Measurements from ENCODE around the gene ZNF253. TPM values are rescaled to one million over a fixed set of nuclear protein-coding genes. Genes with fewer than 3 reads are reported as not detected.

ZNF253 gene
- total and polyA plus RNA-seq, 2 of the 8 experiments (the other 6 are each of a cell fraction or from before 2014, with no cell fraction given) = 8.3 to 64.0 TPM

DNA sequence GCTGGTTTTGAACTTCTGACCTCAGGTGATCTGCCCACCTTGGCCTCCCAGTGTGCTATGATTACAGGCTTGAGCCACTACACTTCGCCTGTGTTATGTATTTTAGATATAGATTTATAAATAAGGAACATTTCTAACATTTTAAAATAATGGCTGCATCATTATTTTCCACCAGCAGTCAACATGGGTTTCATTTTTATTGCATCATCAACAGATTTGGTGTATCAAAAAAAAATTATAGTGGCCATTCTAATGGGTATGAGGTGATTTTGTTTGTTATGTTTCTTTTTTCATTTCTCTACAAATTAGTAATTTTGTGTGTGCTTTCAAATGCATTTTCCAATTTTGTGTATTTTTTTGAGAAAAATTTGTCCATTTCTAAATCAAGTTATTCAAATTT lies 18.9 kb downstream of the ZNF253 start:
- Histone ChIP-seq H3K79me1 (ENCODE audit: low read depth, low read length) (no peaks in the 10 kb centered on the region; the same call in 1 of the 2 replicates), H3K4me1 (replicated peaks in 1 of 4; ENCODE audit: control insufficient read depth in 3 of 4, insufficient read depth in 4 of 4, low read length in 3 of 4) (no peaks in the 10 kb centered on the region), H3K18ac (ENCODE audit: extremely low read depth, low read length) (no peak overlapping the region), H3K4ac (replicated peaks; ENCODE audit: insufficient read length, low read depth, low read length) (no peak overlapping the region), H3K27ac (ENCODE audit: low read depth, low read length) (no peak overlapping the region), H3K23me2 (ENCODE audit: low read depth, low read length) (no peaks in the 10 kb centered on the region), H2AK5ac (ENCODE audit: low read depth, low read length) (no peak overlapping the region), H2BK5ac (ENCODE audit: low read depth, low read length) (no peak overlapping the region), H2BK20ac (ENCODE audit: low read length) (no peak overlapping the region), H4K8ac (ENCODE audit: extremely low read depth, insufficient read depth, low read length) (no peak overlapping the region), H3K4me3 (ENCODE audit: extremely low read depth in 1 of 4, insufficient read depth in 2 of 4, low read depth in 3 of 4, low read length in 4 of 4) (no peak overlapping the region), H3K27me3 (replicated peaks in 1 of 4; ENCODE audit: control insufficient read depth in 3 of 4, extremely low read depth in 1 of 4, insufficient read depth in 3 of 4, low read length in 3 of 4) (no peaks in the 10 kb centered on the region), H3K56ac (replicated peaks; ENCODE audit: insufficient read length, low read depth, low read length) (no peak overlapping the region), H4K5ac (ENCODE audit: insufficient read length, low read depth, low read length) (no peak overlapping the region), H3K9ac (replicated peaks in 1 of 4; ENCODE audit: extremely low read depth in 1 of 4, low read depth in 3 of 4, low read length in 3 of 4) (no peak overlapping the region), H3K4me2 (ENCODE audit: insufficient read depth in 1 of 2, low read depth in 2 of 2, low read length in 2 of 2) (no peak overlapping the region), H2AFZ (ENCODE audit: low read length) (no peak overlapping the region), H2BK12ac (ENCODE audit: low read depth, low read length) (no peak overlapping the region), H4K91ac (replicated peaks; ENCODE audit: insufficient read length, low read length) (no peak overlapping the region), H4K20me1 (replicated peaks in 1 of 2; ENCODE audit: control insufficient read depth in 1 of 2, insufficient read depth in 2 of 2, low read length in 2 of 2) (peaks cover 0 to 2% of the 10 kb centered on the region in 2 experiments), H3K23ac (ENCODE audit: insufficient read length) (no peak overlapping the region), H2BK120ac (replicated peaks; ENCODE audit: low read depth, low read length) (no peak overlapping the region), H2BK15ac (ENCODE audit: low read length) (no peak overlapping the region), H3K9me3 (ENCODE audit: insufficient read depth in 2 of 2, low read depth in 1 of 2, low read length in 1 of 2) (peaks cover 16 to 19% of the 10 kb centered on the region in 2 experiments), H3K36me3 (ENCODE audit: control insufficient read depth in 2 of 4, insufficient read depth in 4 of 4, low read length in 3 of 4) (peaks cover 4 to 92% (median 46%) of the 10 kb centered on the region in 4 experiments), H3K14ac (ENCODE audit: insufficient read length) (no peak overlapping the region), H3K79me2 (ENCODE audit: control insufficient read depth in 1 of 2, insufficient read depth in 2 of 2, low read length in 2 of 2) (peaks cover 0 to 57% of the 10 kb centered on the region in 2 experiments; a peak in 2 of 4 replicates)
- POLR2A ChIA-PET (ENCODE audit: partially characterized antibody) = interaction anchor here (2.3 kb wide), 1 partner anchor 16 kb away, joined by 6 read pairs; no protein-coding TSS in a partner anchor
- CTCF ChIA-PET (ENCODE audit: partially characterized antibody) = no interaction called here
- 94% methylated on average over 1 of the region's 1 CpG; no CpG with 5 or more reads in 1 of the 2 experiments for WGBS, 2 experiments (ENCODE audit: extremely low coverage in 1 of 2, insufficient coverage in 1 of 2, insufficient read length in 1 of 2, insufficient replicate concordance in 2 of 2, low coverage in 1 of 2, low lambda C conversion rate in 2 of 2, missing lambda C conversion rate in 1 of 2)
- FAIRE-seq (no peak), DNase-seq (ENCODE audit: low read depth in 1 of 2, low spot score in 2 of 2) (no peak)
- no peak for TF ChIP-seq SP2 (IDR thresholded peaks at IDR 0.05; ENCODE audit: low read length)
- TF ChIP-seq HDAC2 (IDR thresholded peaks at IDR 0.05; ENCODE audit: borderline replicate concordance in 1 of 2, low read depth in 2 of 2, low read length in 2 of 2) = no peak
- TF ChIP-seq SP4 (IDR thresholded peaks at IDR 0.05; ENCODE audit: low read length) = no peak
- TF ChIP-seq RNF2 (IDR thresholded peaks at IDR 0.05; ENCODE audit: borderline replicate concordance, low read depth, low read length, missing control alignments, poor library complexity, severe bottlenecking) = no peak
- TF ChIP-seq EGR1 (IDR thresholded peaks at IDR 0.05; ENCODE audit: borderline replicate concordance, low read depth, low read length) = no peak
- TF ChIP-seq GABPA (IDR thresholded peaks at IDR 0.05; ENCODE audit: borderline replicate concordance, insufficient read depth, low read length) = no peak
- TF ChIP-seq, protein P1, sequence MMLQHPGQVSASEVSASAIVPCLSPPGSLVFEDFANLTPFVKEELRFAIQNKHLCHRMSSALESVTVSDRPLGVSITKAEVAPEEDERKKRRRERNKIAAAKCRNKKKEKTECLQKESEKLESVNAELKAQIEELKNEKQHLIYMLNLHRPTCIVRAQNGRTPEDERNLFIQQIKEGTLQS (IDR thresholded peaks at IDR 0.05; ENCODE audit: insufficient read depth, low read depth, low read length) = no peak
- TF ChIP-seq RFX5 (IDR thresholded peaks at IDR 0.05; ENCODE audit: borderline replicate concordance, low read depth, low read length) = no peak
- no peak for TF ChIP-seq RXRA (IDR thresholded peaks at IDR 0.05; ENCODE audit: insufficient read depth, low read depth, low read length)
- TF ChIP-seq JUN (IDR thresholded peaks at IDR 0.05; ENCODE audit: low read depth, low read length) = no peak
- TF ChIP-seq SIN3A (conservative IDR thresholded peaks at IDR 0.05 in 1 of 2, IDR thresholded peaks at IDR 0.05 in 1 of 2; ENCODE audit: low read depth in 1 of 2, low read length in 2 of 2) = no peak
- no peak for TF ChIP-seq TCF12 (IDR thresholded peaks at IDR 0.05; ENCODE audit: low read depth, low read length)

Data from H1 (cell line).